D721Med (cell line): ENCODE data around the gene WASHC2A.
"Not testable (repeated sequence)": the region's sequence is repeated elsewhere in the genome, so short reads cannot be mapped to it uniquely, and the experiment has no call there.

ENCODE experiments used
- DNase-seq: peaks from one replicate; pipeline ENCODE4 v3.0.0; 2011; ENCODE audit warnings: low spot score; ENCODE audit not compliant: insufficient read length
- FAIRE-seq: peaks from 2 replicates; lab custom pipeline; 2011; peaks lifted over from hg19 to GRCh38; lab: Jason Lieb, UNC
- TF ChIP-seq, protein P1 (sequence below): IDR thresholded peaks from 2 replicates; pipeline ENCODE4 v1.5.1; 2012; ENCODE audit warnings: mild to moderate bottlenecking, control low read depth; ENCODE audit not compliant: insufficient read depth; ENCODE audit errors: missing control alignments

Gene WASHC2A

DNA sequence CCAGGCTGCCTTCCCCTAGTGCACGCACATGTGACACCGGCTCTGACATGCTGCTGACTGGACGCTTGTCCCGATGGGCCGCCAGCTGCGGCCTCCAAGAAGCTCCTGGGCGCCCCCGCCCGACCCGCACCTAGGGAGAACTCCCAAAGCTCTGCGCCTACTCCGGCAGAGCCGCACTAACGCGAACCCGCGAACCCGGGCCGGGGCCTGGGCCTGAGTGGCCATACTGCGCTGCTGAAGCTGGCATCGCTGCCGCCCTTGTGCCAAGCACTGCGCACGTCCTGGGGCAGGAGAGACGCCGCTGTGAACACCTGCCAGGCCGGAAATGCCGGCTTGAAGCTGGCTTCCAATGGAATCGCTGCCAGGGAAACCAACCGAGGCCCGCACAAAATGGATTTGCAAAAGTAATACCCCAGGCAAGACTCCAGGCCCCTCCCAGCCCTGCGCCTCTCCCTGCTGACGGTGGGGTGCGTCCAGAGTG, 85.1 kb downstream of the WASHC2A start:
- FAIRE-seq (no peak), DNase-seq (no peak)
- TF ChIP-seq, protein P1, sequence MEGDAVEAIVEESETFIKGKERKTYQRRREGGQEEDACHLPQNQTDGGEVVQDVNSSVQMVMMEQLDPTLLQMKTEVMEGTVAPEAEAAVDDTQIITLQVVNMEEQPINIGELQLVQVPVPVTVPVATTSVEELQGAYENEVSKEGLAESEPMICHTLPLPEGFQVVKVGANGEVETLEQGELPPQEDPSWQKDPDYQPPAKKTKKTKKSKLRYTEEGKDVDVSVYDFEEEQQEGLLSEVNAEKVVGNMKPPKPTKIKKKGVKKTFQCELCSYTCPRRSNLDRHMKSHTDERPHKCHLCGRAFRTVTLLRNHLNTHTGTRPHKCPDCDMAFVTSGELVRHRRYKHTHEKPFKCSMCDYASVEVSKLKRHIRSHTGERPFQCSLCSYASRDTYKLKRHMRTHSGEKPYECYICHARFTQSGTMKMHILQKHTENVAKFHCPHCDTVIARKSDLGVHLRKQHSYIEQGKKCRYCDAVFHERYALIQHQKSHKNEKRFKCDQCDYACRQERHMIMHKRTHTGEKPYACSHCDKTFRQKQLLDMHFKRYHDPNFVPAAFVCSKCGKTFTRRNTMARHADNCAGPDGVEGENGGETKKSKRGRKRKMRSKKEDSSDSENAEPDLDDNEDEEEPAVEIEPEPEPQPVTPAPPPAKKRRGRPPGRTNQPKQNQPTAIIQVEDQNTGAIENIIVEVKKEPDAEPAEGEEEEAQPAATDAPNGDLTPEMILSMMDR: no peak

DNA sequence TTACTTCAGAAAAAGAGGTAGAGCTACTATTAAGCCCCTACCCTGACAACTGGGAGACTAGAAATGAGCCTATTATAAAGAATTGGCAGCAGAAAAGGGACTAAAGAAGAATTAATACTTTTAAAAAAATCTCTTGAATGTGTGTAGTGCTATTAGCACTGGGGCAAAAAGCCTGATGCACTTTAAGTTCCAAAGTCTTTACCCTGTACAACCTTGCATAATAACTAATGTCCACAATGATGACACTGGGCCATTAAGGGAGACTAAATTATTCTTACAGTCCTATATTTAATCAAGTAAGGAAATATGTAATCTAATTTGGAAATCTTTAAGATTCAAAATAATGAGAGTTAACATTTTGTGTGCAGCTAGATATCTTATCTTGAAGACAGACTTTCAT, 90.1 kb downstream of the WASHC2A start:
- FAIRE-seq, DNase-seq: not testable (repeated sequence)

DNA sequence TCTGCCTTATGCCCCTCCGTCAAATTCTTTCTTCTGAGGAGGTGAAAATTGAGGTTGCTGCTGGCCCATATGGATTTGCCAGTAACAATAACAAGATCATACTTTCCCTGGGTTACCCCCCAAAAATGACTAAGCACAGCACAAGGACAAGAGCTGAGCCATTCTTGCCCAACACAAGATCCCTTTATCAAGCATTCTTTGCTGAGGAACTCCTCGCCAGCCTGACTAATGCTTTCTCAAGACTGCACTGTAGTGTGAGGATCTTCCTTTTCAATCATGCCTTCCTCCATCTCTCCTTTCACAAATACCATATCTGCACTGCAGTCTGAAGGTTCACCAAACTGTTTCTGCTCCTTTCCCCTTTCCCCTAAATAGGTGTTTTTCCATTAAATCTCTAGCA, 92.1 kb downstream of the WASHC2A start:
- FAIRE-seq, DNase-seq: not testable (repeated sequence)

DNA sequence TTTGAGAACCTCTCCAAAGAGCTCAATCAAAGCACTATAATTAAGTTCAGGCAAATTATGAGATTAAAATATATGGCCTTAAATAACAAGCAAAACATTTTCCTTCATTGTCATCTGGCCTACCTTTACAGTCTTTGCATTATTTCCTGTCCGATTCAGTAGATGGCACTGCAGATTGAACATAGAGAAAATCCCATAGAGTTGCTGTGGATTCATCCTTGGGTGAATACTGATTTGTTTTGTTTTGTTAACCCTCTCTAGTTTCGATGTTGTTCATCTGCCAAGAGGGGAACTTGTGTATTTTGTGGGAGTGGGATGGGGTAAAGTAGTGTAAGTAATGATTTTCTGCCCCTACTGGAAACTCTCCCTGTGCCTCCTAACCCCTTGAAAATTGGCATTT, 97.3 kb downstream of the WASHC2A start:
- DNase-seq, FAIRE-seq: not testable (repeated sequence)

DNA sequence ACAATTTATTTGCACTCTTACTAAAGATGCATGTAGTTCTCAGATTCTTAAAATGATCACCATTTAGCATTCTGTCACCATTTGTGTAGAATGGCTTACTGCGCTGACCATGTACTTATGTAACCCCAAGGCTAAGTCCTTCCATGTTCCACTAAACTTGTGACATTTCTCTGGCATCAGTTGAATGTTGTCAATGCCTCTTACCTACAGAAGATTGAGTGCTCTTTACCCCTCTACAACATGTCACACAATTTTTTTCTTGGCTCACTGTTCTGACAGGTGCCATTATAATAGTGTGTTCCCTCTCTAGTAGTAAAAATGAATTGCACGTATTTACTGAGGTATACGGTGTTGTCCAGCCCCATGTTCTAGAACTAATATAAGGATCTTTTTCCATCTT, 100.1 kb downstream of the WASHC2A start:
- DNase-seq: not testable (repeated sequence)

DNA sequence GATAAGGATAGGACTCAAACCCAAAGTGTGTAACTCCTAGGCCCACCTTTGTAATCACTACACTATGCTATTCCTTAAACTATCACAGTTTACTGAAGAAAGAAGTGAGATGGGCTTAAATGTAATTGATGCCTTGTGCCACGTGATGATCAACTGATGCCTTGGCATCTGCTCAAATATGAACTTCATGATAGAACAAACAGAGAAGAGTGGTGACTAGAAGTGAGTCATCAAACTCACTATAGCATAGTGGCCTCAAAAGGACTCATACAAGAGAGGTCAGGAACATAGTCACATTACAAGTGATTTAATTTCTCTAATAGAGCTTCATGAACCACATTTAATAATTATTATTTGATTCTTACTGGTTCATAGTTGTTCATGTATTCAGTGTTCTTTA, 101.8 kb downstream of the WASHC2A start:
- FAIRE-seq, DNase-seq: not testable (repeated sequence)

More for the DNA sequence above, 100.1 kb downstream of the WASHC2A start:
- FAIRE-seq: not testable (repeated sequence)

DNA sequence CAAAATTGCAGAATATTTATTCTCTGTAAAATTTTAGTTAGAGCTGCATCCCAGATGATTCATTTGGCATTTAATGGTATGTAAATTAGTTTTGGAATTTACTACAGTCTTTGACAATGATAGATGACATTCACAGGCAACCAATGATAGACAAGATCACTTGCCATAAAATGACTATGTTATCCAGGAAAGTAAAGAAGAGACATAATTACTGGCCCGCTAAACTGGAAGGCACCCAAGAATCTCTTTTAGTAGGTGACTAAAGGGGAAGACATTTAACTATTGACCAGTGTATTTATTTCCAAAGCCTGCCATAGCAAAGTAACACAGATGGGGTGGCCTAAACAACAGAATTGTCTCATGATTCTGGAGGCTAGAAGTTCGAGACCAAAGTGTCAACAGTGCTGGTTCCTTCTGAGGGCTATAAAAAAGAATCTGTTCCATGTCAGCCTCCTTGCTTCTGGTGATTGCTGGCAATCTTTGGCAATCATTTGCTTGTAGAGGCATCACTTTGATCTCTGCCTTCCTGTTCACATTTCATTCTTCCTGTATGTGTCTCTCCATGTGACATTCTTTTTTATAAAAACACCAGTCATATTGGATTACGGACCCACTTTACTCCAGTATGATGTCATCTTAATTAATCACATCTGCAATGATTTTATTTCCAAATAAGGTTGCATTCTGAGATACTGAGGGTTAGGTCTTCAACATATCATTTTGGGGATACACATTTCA, 107.2 kb downstream of the WASHC2A start:
- not testable (repeated sequence) for DNase-seq, FAIRE-seq
